ENCODE data around the gene TPP1. TPM values are rescaled to one million over a fixed set of nuclear protein-coding genes. Genes with fewer than 3 reads are reported as not detected.

Gene TPP1
- total and polyA plus RNA-seq, 10 donors, result 54.9 to 306 (median 212) TPM

GRCh38 chr11:6623391-6624363, 4.5 kb upstream of the TPP1 start:
- DNase-seq, result peak; percentile 74

DNA sequence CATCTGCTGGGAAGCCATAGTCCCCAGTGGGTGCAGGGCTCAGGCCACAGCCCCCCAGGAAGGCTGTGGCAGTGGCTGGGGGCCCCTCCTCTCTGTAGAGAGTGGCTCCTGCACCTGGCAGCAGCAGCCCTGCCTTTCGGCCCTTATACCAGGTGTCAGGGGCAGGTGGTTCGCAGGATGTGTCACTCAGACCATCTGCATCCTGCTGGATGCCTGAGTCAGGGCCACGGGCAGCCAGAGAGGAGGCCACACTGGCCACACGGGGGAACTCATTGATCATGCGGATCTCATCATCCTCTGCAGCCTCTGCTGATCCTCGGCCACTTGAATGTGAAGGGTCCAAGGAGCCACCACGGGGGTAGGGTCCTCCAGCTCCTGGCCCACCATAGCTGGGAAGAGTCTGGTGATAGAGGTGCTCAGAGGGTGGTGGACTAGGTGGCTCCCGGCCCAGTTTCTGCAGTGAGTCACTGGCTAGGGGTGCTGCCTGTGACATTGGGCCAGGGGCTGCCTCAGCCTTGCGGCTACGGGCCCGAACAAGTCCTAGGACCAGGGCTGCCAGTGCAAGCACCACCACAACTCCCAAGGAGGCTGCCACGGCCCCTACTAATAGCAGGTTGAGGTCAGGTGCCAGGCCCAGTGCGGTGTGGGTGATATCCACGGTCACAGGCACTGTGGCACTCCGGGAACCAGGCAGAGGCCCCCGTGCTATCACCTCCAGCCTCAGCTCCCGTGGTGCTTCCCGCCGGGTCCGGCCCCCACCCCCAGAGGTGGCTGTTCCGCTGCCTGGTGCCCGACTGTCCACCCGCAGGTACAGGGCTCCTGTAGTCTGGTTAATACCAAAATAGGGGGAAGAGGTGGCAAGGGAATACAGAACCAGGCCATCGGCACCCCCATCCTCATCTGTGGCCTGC, 3.3 kb upstream of the TPP1 start:
- H3K9me3 ChIP-seq, result no peaks in the 10 kb centered on the region
- peaks cover 17 to 61% (median 37%) of the 10 kb centered on the region in 6 donors for H3K4me1 ChIP-seq
- DNase-seq, result peak; percentile 75
- 76 to 90% (median 86%) methylated on average over 6 to 24 of the region's 24 CpGs for WGBS, 5 donors
- TF ChIP-seq POLR2A (IDR thresholded peaks at IDR 0.05) (no peak), POLR2AphosphoS5 (IDR thresholded peaks at IDR 0.05) (peak in 2 of 3 donors; percentile 20 to 62)
- H3K27ac ChIP-seq, result no peak overlapping the region
- peaks cover 0 to 47% (median 9%) of the 10 kb centered on the region in 6 donors for H3K36me3 ChIP-seq
- no peaks in the 10 kb centered on the region for H3K27me3 ChIP-seq (replicated peaks in 1 of 7)
- H3K4me3 ChIP-seq, result no peak overlapping the region
- intact Hi-C loops (cut with DNase I; ENCODE audit: low total_unique reads), result no loop called here

More at GRCh38 chr11:6623391-6624363, 4.5 kb upstream of the TPP1 start:
- no peak overlapping the region for H3K27ac ChIP-seq
- TF ChIP-seq POLR2A (IDR thresholded peaks at IDR 0.05) (no peak), POLR2AphosphoS5 (IDR thresholded peaks at IDR 0.05) (peak in 1 of 3 donors; percentile 18)
- TF ChIP-seq, protein P1, sequence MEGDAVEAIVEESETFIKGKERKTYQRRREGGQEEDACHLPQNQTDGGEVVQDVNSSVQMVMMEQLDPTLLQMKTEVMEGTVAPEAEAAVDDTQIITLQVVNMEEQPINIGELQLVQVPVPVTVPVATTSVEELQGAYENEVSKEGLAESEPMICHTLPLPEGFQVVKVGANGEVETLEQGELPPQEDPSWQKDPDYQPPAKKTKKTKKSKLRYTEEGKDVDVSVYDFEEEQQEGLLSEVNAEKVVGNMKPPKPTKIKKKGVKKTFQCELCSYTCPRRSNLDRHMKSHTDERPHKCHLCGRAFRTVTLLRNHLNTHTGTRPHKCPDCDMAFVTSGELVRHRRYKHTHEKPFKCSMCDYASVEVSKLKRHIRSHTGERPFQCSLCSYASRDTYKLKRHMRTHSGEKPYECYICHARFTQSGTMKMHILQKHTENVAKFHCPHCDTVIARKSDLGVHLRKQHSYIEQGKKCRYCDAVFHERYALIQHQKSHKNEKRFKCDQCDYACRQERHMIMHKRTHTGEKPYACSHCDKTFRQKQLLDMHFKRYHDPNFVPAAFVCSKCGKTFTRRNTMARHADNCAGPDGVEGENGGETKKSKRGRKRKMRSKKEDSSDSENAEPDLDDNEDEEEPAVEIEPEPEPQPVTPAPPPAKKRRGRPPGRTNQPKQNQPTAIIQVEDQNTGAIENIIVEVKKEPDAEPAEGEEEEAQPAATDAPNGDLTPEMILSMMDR (IDR thresholded peaks at IDR 0.05 in 8 of 11, conservative IDR thresholded peaks at IDR 0.05 in 3 of 11), result no peak
- H3K9me3 ChIP-seq, result no peaks in the 10 kb centered on the region
- peaks cover 18 to 59% (median 34%) of the 10 kb centered on the region in 6 donors for H3K4me1 ChIP-seq
- no peaks in the 10 kb centered on the region for H3K27me3 ChIP-seq (replicated peaks in 1 of 7)
- intact Hi-C loops (cut with DNase I; ENCODE audit: low total_unique reads), result no loop called here
- WGBS, 5 donors, result 80 to 91% (median 89%) methylated on average over 16 to 31 of the region's 31 CpGs
- H3K36me3 ChIP-seq, result peaks cover 0 to 50% (median 10%) of the 10 kb centered on the region in 6 donors
- no peak overlapping the region for H3K4me3 ChIP-seq

DNA sequence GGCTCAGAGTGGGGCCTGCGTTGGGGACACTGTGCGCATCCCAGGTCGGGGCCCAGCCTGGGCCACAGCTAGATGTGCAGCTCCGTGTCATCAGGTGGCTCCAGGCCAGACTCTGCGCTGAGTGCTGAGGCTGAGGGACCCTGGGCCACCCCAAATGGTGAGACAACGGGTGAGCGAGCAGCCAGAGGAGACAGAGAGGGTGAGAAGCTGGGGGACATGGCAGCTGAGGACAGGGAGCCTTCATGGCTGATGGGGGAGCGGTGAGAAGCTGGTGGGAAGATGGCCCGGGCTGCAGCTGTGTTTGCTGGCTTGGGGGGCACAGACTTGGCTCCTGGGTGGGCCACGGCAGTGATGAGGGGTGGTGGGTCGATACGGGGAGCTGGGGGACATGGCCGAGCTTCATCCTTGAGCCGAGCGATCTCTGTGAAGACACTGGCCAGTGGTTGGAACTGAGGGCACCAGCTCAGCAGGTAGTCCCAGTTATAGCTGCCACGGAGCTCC, 2.5 kb upstream of the TPP1 start:
- H3K4me3 ChIP-seq, result no peak overlapping the region
- peaks cover 18 to 61% (median 37%) of the 10 kb centered on the region in 6 donors for H3K4me1 ChIP-seq
- H3K9me3 ChIP-seq, result no peaks in the 10 kb centered on the region
- peak; percentile 77 for DNase-seq
- peaks cover 0 to 48% (median 11%) of the 10 kb centered on the region in 6 donors for H3K36me3 ChIP-seq
- H3K27me3 ChIP-seq (replicated peaks in 1 of 7), result no peaks in the 10 kb centered on the region
- 91 to 93% (median 91%) methylated on average over 16 of the region's 16 CpGs for WGBS, 5 donors
- TF ChIP-seq POLR2AphosphoS5 (IDR thresholded peaks at IDR 0.05) (no peak), POLR2A (IDR thresholded peaks at IDR 0.05) (no peak)
- TF ChIP-seq, protein P1 (IDR thresholded peaks at IDR 0.05 in 8 of 11, conservative IDR thresholded peaks at IDR 0.05 in 3 of 11), result no peak
- H3K27ac ChIP-seq, result no peak overlapping the region
- intact Hi-C loops (cut with DNase I; ENCODE audit: low total_unique reads), result no loop called here

DNA sequence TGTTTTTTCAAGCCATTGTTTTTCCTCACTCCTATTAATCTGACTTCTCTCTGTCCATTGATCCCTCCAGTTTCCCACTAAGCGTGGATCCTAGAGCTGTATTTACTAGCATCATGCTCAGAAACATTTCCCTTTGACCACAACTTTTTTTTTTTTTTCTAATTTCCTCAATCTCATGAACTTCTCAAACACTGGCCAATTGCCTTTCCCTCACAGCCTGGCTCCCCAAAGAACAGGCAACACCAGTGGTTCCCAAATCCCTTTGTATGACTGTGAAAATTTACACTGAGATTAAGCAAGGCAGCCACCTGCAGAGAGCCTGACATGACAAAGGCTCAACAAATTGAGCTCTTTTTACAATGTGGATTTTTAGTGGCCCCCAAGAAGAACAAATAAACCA, 1.4 kb upstream of the TPP1 start:
- Histone ChIP-seq H3K27ac (peak overlapping the region in 2 of 8 donors; percentile 8 to 94), H3K4me3 (no peak overlapping the region), H3K9me3 (no peaks in the 10 kb centered on the region), H3K36me3 (peaks cover 0 to 48% (median 22%) of the 10 kb centered on the region in 6 donors), H3K27me3 (replicated peaks in 1 of 7) (no peaks in the 10 kb centered on the region), H3K4me1 (peaks cover 17 to 61% (median 36%) of the 10 kb centered on the region in 6 donors)
- 31 to 78% (median 70%) methylated on average over 1 of the region's 1 CpG for WGBS, 5 donors
- TF ChIP-seq, protein P1 (IDR thresholded peaks at IDR 0.05 in 8 of 11, conservative IDR thresholded peaks at IDR 0.05 in 3 of 11), result no peak
- TF ChIP-seq POLR2A (IDR thresholded peaks at IDR 0.05) (no peak), POLR2AphosphoS5 (IDR thresholded peaks at IDR 0.05) (no peak)
- DNase-seq, result peak; percentile 33
- intact Hi-C loops (cut with DNase I; ENCODE audit: low total_unique reads), result no loop called here
